H1 (cell line): ENCODE measurements around the gene GABBR1. TPM values are rescaled to one million over a fixed set of nuclear protein-coding genes. Genes with fewer than 3 reads are reported as not detected.

Experiments used
- CTCF ChIA-PET: fragments of 300-600 bp; sonication (Branson Sonifier 250); formaldehyde crosslinking; loops from one replicate; lab custom pipeline; 2021; ENCODE audit not compliant: partially characterized antibody; lab: Charles Lee
- POLR2A ChIA-PET: fragments of 300-600 bp; sonication (Branson Sonifier 250); formaldehyde crosslinking; loops from one replicate; lab custom pipeline; 2021; ENCODE audit warnings: inconsistent platforms; ENCODE audit not compliant: partially characterized antibody; lab: Charles Lee
- DNase-seq, 2 experiments: peaks; one replicate each; pipeline versions ENCODE4 v3.0.0 to v3.0.0-alpha.2; 2010 to 2022; ENCODE audit warnings: low spot score in 2 of 2, low read depth in 1 of 2, mixed read lengths in 1 of 2
- FAIRE-seq: peaks from 2 replicates; lab custom pipeline; 2011; peaks lifted over from hg19 to GRCh38; lab: Jason Lieb, UNC
- H2AFZ ChIP-seq: 2 replicates; pipeline ENCODE4 v1.8.1; 2012; ENCODE audit warnings: low read length, inconsistent platforms
- H2AK5ac ChIP-seq: 2 replicates; pipeline ENCODE4 v1.6.1; 2013; ENCODE audit warnings: low read depth, low read length
- H2BK120ac ChIP-seq: replicated peaks from 2 replicates; pipeline ENCODE3; 2013; ENCODE audit warnings: low read depth, low read length, inconsistent platforms
- H2BK12ac ChIP-seq: 2 replicates; pipeline ENCODE4 v1.6.1; 2013; ENCODE audit warnings: low read depth, low read length
- H2BK15ac ChIP-seq: 2 replicates; pipeline ENCODE4 v1.6.1; 2013; ENCODE audit warnings: low read length
- H2BK20ac ChIP-seq: 2 replicates; pipeline ENCODE4 v1.6.1; 2013; ENCODE audit warnings: low read length
- H2BK5ac ChIP-seq: 2 replicates; pipeline ENCODE4 v1.6.1; 2013; ENCODE audit warnings: low read depth, low read length
- H3K14ac ChIP-seq: 2 replicates; pipeline ENCODE4 v1.6.1; 2013; ENCODE audit warnings: inconsistent platforms; ENCODE audit not compliant: insufficient read length
- H3K18ac ChIP-seq: 2 replicates; pipeline ENCODE4 v1.6.1; 2013; ENCODE audit warnings: low read length; ENCODE audit errors: extremely low read depth
- H3K23ac ChIP-seq: 2 replicates; pipeline ENCODE4 v1.6.1; 2013; ENCODE audit warnings: inconsistent platforms; ENCODE audit not compliant: insufficient read length
- H3K23me2 ChIP-seq: 2 replicates; pipeline ENCODE4 v1.6.1; 2013; ENCODE audit warnings: low read depth, low read length
- H3K27ac ChIP-seq: 2 replicates; pipeline ENCODE4 v1.6.1; 2011; ENCODE audit warnings: low read depth, low read length, inconsistent platforms
- H3K27me3 ChIP-seq, 4 experiments: replicated peaks in 1 of 4; 1 replicate in 1 of 4; 2 replicates in 3 of 4; pipeline versions ENCODE4 v1.6.1 to v1.8.1; 2011 to 2013; ENCODE audit warnings: low read length in 3 of 4, mild to moderate bottlenecking in 3 of 4, inconsistent platforms in 2 of 4, mixed read lengths in 2 of 4, moderate library complexity in 1 of 4; ENCODE audit not compliant: control insufficient read depth in 3 of 4, insufficient read depth in 3 of 4; ENCODE audit errors: extremely low read depth in 1 of 4
- H3K36me3 ChIP-seq, 4 experiments: 2 replicates each; pipeline versions ENCODE4 v1.6.1 to v1.8.1; 2011 to 2013; ENCODE audit warnings: mild to moderate bottlenecking in 4 of 4, low read length in 3 of 4, moderate library complexity in 2 of 4, control low read depth in 1 of 4, inconsistent platforms in 1 of 4; ENCODE audit not compliant: insufficient read depth in 4 of 4, control insufficient read depth in 2 of 4
- H3K4ac ChIP-seq: replicated peaks from 2 replicates; pipeline ENCODE3; 2013; ENCODE audit warnings: low read length, low read depth, mixed read lengths, inconsistent platforms; ENCODE audit not compliant: insufficient read length
- H3K4me1 ChIP-seq, 4 experiments: replicated peaks in 1 of 4; 1 replicate in 1 of 4; 2 replicates in 3 of 4; pipeline versions ENCODE4 v1.6.1 to v1.8.1; 2011 to 2013; ENCODE audit warnings: low read length in 3 of 4, inconsistent platforms in 2 of 4, mixed read lengths in 1 of 4; ENCODE audit not compliant: insufficient read depth in 4 of 4, control insufficient read depth in 3 of 4
- H3K4me2 ChIP-seq, 2 experiments: 2 replicates each; pipeline versions ENCODE4 v1.6.1 to v1.8.1; 2011 to 2013; ENCODE audit warnings: low read depth in 2 of 2, low read length in 2 of 2, control low read depth in 1 of 2, inconsistent platforms in 1 of 2, mild to moderate bottlenecking in 1 of 2; ENCODE audit not compliant: insufficient read depth in 1 of 2
- H3K4me3 ChIP-seq, 4 experiments: fragments of 200-600, 300-600 bp in 1 of 4; sonication (generic), shearing (Covaris generic), sonication (Bioruptor Twin) in 1 of 4; 2 replicates each; pipeline versions ENCODE4 v1.5.1 to v1.8.1; 2011 to 2016; ENCODE audit warnings: low read length in 4 of 4, low read depth in 3 of 4, control low read depth in 2 of 4, inconsistent platforms in 2 of 4, mild to moderate bottlenecking in 2 of 4, mixed read lengths in 1 of 4, moderate library complexity in 1 of 4; ENCODE audit not compliant: insufficient read depth in 2 of 4; ENCODE audit errors: extremely low read depth in 1 of 4
- H3K56ac ChIP-seq: replicated peaks from 2 replicates; pipeline ENCODE3; 2013; ENCODE audit warnings: low read depth, mild to moderate bottlenecking, mixed read lengths, low read length, inconsistent platforms; ENCODE audit not compliant: insufficient read length
- H3K79me1 ChIP-seq: 2 replicates; pipeline ENCODE4 v1.6.1; 2013; ENCODE audit warnings: low read depth, low read length, control low read depth
- H3K79me2 ChIP-seq, 2 experiments: 2 replicates each; pipeline versions ENCODE4 v1.6.1 to v1.8.1; 2012 to 2013; ENCODE audit warnings: low read length in 2 of 2, mild to moderate bottlenecking in 2 of 2, inconsistent platforms in 1 of 2; ENCODE audit not compliant: insufficient read depth in 2 of 2, control insufficient read depth in 1 of 2
- H3K9ac ChIP-seq, 4 experiments: replicated peaks in 1 of 4; 1 replicate in 1 of 4; 2 replicates in 3 of 4; pipeline versions ENCODE4 v1.6.1 to v1.8.1; 2011 to 2013; ENCODE audit warnings: low read depth in 3 of 4, low read length in 3 of 4, control low read depth in 2 of 4, mild to moderate bottlenecking in 2 of 4, moderate library complexity in 2 of 4, inconsistent platforms in 1 of 4; ENCODE audit errors: extremely low read depth in 1 of 4
- H3K9me3 ChIP-seq, 2 experiments: 2 replicates each; pipeline versions ENCODE4 v1.6.1 to v1.8.1; 2012 to 2013; ENCODE audit warnings: mild to moderate bottlenecking in 2 of 2, moderate library complexity in 2 of 2, control low read depth in 1 of 2, inconsistent platforms in 1 of 2, low read depth in 1 of 2, low read length in 1 of 2, mixed read lengths in 1 of 2; ENCODE audit not compliant: insufficient read depth in 2 of 2
- H4K20me1 ChIP-seq, 2 experiments: replicated peaks in 1 of 2; 2 replicates each; pipeline versions ENCODE3 to v1.8.1; 2011 to 2013; ENCODE audit warnings: inconsistent platforms in 2 of 2, low read length in 2 of 2, mild to moderate bottlenecking in 1 of 2; ENCODE audit not compliant: insufficient read depth in 2 of 2, control insufficient read depth in 1 of 2
- H4K5ac ChIP-seq: 2 replicates; pipeline ENCODE4 v1.6.1; 2013; ENCODE audit warnings: low read length, low read depth, mixed read lengths, inconsistent platforms; ENCODE audit not compliant: insufficient read length
- H4K8ac ChIP-seq: 2 replicates; pipeline ENCODE4 v1.8.0; 2013; ENCODE audit warnings: mild to moderate bottlenecking, moderate library complexity, low read length, inconsistent platforms; ENCODE audit not compliant: insufficient read depth; ENCODE audit errors: extremely low read depth
- H4K91ac ChIP-seq: replicated peaks from 2 replicates; pipeline ENCODE3; 2013; ENCODE audit warnings: low read length, mixed read lengths, inconsistent platforms; ENCODE audit not compliant: insufficient read length
- ASH2L ChIP-seq: fragments of 200-600, 300-600 bp; sonication (generic); IDR thresholded peaks from one replicate; pipeline ENCODE4 v1.7.1; 2017; ENCODE audit warnings: low read length
- KDM1A ChIP-seq: fragments of 200-600, 300-600 bp; sonication (generic); IDR thresholded peaks from 2 replicates; pipeline ENCODE4 v1.7.1; 2016; ENCODE audit warnings: mild to moderate bottlenecking, low read length, borderline replicate concordance
- KDM5A ChIP-seq: fragments of 200-600 bp; IDR thresholded peaks from 2 replicates; pipeline ENCODE4 v1.7.1; 2012; ENCODE audit warnings: mild to moderate bottlenecking, low read length, inconsistent platforms, mixed read lengths
- POLR2A ChIP-seq, 2 experiments: IDR thresholded peaks; 1 replicate in 1 of 2; 2 replicates in 1 of 2; pipeline ENCODE4 v1.6.1; 2011; ENCODE audit warnings: low read depth in 2 of 2, low read length in 2 of 2, mild to moderate bottlenecking in 2 of 2; ENCODE audit errors: control extremely low read depth in 1 of 2
- TCF12 ChIP-seq: IDR thresholded peaks from 2 replicates; pipeline ENCODE4 v1.6.1; 2011; ENCODE audit warnings: low read depth, mild to moderate bottlenecking, low read length
- YY1 ChIP-seq: IDR thresholded peaks from 2 replicates; pipeline ENCODE4 v1.6.1; 2011; ENCODE audit warnings: low read depth, mild to moderate bottlenecking, low read length
- WGBS, 2 experiments: shearing (Covaris generic) in 1 of 2; methylation state at CpG; one replicate each; pipeline versions ENCODE4 v1.1.6 to v1.1.7; 2013 to 2015; ENCODE audit warnings: low lambda C conversion rate in 2 of 2, mixed read lengths in 2 of 2, inconsistent platforms in 1 of 2, low coverage in 1 of 2, missing lambda C conversion rate in 1 of 2; ENCODE audit not compliant: insufficient replicate concordance in 2 of 2, insufficient coverage in 1 of 2, insufficient read length in 1 of 2; ENCODE audit errors: extremely low coverage in 1 of 2, missing lambda C conversion rate in 1 of 2; 5-methylcytosine and 5-hydroxymethylcytosine counted together
- polyA plus RNA-seq, 7 experiments: library from polyadenylated mRNA; depleted of rRNA in 3 of 7; stranded (reverse) in 5 of 7; unstranded in 2 of 7; fragments of >200 nt in 5 of 7; fragments of 200-250 nt in 2 of 7; gene quantifications; 1 replicate in 5 of 7; 2 replicates in 1 of 7; 4 replicates in 1 of 7; pipeline versions ENCODE4 v1.2.1 to v1.2.3, GENCODE V29; 2011 to 2013; ENCODE audit warnings: missing spikeins in 2 of 7, mixed read lengths in 2 of 7
- total RNA-seq: library from RNA; stranded (reverse); fragmentation: NEBNext Ultra II Directional; extraction: Animal tissue kit (Norgen Biotek cat#: 25700); gene quantifications from 2 replicates; pipeline ENCODE4 v1.2.1, GENCODE V29; 2021
- TF ChIP-seq, protein P1 (sequence below): IDR thresholded peaks from 2 replicates; pipeline ENCODE4 v1.6.1; 2011; ENCODE audit warnings: low read length, improper control_type of control experiment
- TF ChIP-seq, protein P2 (sequence below), 3 experiments: IDR thresholded peaks; 1 replicate in 2 of 3; 2 replicates in 1 of 3; pipeline versions ENCODE4 v1.5.1 to v1.6.1; 2011; ENCODE audit warnings: low read length in 3 of 3, mild to moderate bottlenecking in 3 of 3, inconsistent platforms in 2 of 3, low read depth in 1 of 3, moderate library complexity in 1 of 3; ENCODE audit not compliant: insufficient read depth in 1 of 3; ENCODE audit errors: control extremely low read depth in 1 of 3
- TF ChIP-seq, protein P3 (sequence below): IDR thresholded peaks from 2 replicates; pipeline ENCODE4 v1.6.1; 2012; ENCODE audit warnings: inconsistent platforms

GABBR1 gene
- total and polyA plus RNA-seq, 2 of the 8 experiments (the other 6 are each of a cell fraction or from before 2014, with no cell fraction given) = 75.9 to 78.3 TPM

DNA sequence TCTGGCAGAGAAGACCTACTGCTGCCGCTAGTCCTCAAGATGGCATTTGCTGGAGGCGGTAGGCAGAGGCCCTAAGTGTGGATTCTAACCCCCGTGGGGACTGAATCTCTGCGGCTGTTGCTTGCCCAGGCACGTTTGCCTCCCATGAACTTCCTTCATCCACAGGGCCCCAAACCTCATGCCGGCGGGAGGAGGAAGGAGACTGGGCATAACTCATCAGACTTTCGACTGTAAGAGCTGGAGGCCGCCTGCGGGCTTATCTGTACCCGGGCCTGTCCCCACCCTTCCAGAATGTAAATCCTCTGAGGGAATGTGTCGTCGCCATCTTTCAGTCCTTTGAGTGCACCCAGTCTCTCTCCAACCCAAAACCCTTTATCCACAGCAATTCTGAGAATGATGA, 47.0 kb upstream of the GABBR1 start:
- Histone ChIP-seq H2AFZ (peak overlapping the region; percentile 52; the same call in 1 of the 2 replicates), H2BK20ac (peak overlapping the region; percentile 80; the same call in 1 of the 2 replicates), H2AK5ac (peak overlapping the region; percentile 86; the same call in 1 of the 2 replicates), H2BK12ac (peak overlapping the region; percentile 81; the same call in 1 of the 2 replicates), H3K14ac (no peak overlapping the region), H2BK5ac (peak overlapping the region; percentile 80), H4K91ac (peak overlapping the region; percentile 44), H3K9ac (no peak overlapping the region), H3K23me2 (no peaks in the 10 kb centered on the region), H2BK120ac (peak overlapping the region; percentile 77), H3K9me3 (peaks cover 0 to 3% of the 10 kb centered on the region in 2 experiments; a peak in 2 of 4 replicates), H3K79me2 (no peaks in the 10 kb centered on the region), H4K8ac (peak overlapping the region; percentile 29; the same call in 1 of the 2 replicates), H3K23ac (no peak overlapping the region), H3K27me3 (no peaks in the 10 kb centered on the region), H3K4me1 (peaks cover 0 to 8% (median 1%) of the 10 kb centered on the region in 4 experiments; a peak in 4 of 7 replicates), H3K56ac (peak overlapping the region; percentile 3), H4K5ac (no peak overlapping the region), H3K79me1 (no peaks in the 10 kb centered on the region), H3K4me2 (no peak overlapping the region), H3K4ac (no peak overlapping the region), H2BK15ac (no peak overlapping the region), H3K36me3 (no peaks in the 10 kb centered on the region), H3K4me3 (no peak overlapping the region), H4K20me1 (no peaks in the 10 kb centered on the region), H3K18ac (0 out of 2 replicates have a peak overlapping the region, but pooled peaks have one; percentile 76), H3K27ac (no peak overlapping the region)
- ChIA-PET POLR2A (interaction anchor here (0.7 kb wide), 1 partner anchor 30 kb away, joined by 3 read pairs; no protein-coding TSS in a partner anchor), CTCF (interaction anchor here (1.0 to 12.7 kb wide), 3 partner anchors 9 to 24 kb away, joined by 3 to 502 read pairs (median 5); partner anchors contain the start of gene MOG)
- FAIRE-seq (no peak), DNase-seq (no peak)
- WGBS, 2 experiments = 93% methylated on average over 13 of the region's 13 CpGs; no CpG with 5 or more reads in 1 of the 2 experiments
- TF ChIP-seq TCF12 (no peak), ASH2L (no peak), KDM5A (no peak), KDM1A (no peak), YY1 (no peak), POLR2A (IDR thresholded peaks at IDR 0.05; ENCODE audit: control extremely low read depth in 1 of 2, low read depth in 2 of 2, low read length in 2 of 2) (no peak)
- TF ChIP-seq, protein P1, sequence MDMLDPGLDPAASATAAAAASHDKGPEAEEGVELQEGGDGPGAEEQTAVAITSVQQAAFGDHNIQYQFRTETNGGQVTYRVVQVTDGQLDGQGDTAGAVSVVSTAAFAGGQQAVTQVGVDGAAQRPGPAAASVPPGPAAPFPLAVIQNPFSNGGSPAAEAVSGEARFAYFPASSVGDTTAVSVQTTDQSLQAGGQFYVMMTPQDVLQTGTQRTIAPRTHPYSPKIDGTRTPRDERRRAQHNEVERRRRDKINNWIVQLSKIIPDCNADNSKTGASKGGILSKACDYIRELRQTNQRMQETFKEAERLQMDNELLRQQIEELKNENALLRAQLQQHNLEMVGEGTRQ = no peak
- TF ChIP-seq, protein P2, sequence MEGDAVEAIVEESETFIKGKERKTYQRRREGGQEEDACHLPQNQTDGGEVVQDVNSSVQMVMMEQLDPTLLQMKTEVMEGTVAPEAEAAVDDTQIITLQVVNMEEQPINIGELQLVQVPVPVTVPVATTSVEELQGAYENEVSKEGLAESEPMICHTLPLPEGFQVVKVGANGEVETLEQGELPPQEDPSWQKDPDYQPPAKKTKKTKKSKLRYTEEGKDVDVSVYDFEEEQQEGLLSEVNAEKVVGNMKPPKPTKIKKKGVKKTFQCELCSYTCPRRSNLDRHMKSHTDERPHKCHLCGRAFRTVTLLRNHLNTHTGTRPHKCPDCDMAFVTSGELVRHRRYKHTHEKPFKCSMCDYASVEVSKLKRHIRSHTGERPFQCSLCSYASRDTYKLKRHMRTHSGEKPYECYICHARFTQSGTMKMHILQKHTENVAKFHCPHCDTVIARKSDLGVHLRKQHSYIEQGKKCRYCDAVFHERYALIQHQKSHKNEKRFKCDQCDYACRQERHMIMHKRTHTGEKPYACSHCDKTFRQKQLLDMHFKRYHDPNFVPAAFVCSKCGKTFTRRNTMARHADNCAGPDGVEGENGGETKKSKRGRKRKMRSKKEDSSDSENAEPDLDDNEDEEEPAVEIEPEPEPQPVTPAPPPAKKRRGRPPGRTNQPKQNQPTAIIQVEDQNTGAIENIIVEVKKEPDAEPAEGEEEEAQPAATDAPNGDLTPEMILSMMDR (IDR thresholded peaks at IDR 0.05; ENCODE audit: control extremely low read depth in 1 of 3, insufficient read depth in 1 of 3, low read depth in 1 of 3, low read length in 3 of 3) = no peak
- TF ChIP-seq, protein P3, sequence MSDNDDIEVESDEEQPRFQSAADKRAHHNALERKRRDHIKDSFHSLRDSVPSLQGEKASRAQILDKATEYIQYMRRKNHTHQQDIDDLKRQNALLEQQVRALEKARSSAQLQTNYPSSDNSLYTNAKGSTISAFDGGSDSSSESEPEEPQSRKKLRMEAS = no peak
